GM21825 (cell line): ENCODE measurements around the gene RETREG3.
"Not testable (repeated sequence)": the region's sequence is repeated elsewhere in the genome, so short reads cannot be mapped to it uniquely, and the experiment has no call there.

Experiments used
- ATAC-seq: cut with Tn5 transposase; IDR thresholded peaks from one replicate; pipeline ENCODE4 v1.9.1; 2021; ENCODE audit warnings: mild to moderate bottlenecking, moderate library complexity; ENCODE audit not compliant: unreplicated experiment

Gene RETREG3

GRCh38 chr17:42574463-42574862 is 34.7 kb downstream of the RETREG3 start:
- no peak for ATAC-seq

DNA sequence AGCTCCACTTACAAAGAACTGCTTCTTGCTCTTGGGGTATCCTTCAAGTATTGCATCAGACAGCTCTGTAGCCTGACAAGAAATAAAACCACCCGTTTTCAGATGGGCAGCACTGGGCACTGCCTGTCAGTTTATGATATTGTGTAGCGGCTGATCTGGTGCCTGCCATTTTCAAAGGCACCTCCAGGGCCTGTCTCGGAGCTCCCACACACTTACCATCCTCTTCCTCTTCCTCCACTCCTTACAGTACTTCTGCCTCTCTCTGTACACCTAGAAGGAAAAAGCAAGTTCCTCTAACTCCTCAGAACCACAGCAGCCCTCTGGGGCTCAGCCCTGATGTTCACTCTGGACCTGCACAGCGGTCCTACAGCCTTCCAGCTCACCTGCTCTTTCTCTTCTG is 36.1 kb downstream of the RETREG3 start:
- no peak for ATAC-seq

DNA sequence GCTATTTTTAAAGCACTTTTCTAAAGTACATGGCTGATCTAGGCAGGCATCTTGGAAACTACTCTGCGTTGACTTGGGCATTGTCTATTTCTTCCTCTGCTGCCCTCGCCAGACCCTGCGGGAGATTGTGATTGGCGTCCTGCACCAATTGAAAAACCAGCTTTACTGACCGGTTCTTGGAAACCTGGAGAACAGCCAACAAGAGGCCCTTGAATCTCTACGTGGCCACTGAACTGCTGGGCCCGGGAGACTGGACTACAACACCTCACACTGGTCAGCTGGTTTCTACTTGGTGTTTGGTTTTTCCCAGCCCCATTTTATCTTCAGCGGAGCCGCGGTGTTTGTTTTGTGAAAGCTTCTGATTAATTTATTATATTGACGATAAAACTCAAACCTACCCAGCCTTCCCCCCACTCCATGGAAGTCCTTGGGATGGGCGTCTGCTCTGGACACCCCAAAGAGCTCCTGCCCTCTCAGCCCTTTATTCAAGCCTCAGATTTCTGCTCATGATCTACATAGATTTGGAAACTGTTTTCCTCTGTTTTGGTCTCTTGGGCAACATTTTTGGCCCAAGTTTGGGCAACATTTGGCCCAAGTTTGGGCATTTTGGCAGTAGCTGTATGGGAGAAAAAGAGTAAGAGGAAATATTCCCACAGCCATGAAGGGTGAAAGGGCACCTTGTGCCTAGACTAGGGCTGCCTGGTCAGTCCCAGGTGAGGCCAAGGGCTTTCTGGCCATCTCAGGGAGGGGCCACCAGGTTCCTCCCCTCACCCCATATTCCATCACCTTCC is 37.5 kb downstream of the RETREG3 start:
- ATAC-seq: no peak

GRCh38 chr17:42568341-42569111 is 40.6 kb downstream of the RETREG3 start:
- no peak for ATAC-seq

DNA sequence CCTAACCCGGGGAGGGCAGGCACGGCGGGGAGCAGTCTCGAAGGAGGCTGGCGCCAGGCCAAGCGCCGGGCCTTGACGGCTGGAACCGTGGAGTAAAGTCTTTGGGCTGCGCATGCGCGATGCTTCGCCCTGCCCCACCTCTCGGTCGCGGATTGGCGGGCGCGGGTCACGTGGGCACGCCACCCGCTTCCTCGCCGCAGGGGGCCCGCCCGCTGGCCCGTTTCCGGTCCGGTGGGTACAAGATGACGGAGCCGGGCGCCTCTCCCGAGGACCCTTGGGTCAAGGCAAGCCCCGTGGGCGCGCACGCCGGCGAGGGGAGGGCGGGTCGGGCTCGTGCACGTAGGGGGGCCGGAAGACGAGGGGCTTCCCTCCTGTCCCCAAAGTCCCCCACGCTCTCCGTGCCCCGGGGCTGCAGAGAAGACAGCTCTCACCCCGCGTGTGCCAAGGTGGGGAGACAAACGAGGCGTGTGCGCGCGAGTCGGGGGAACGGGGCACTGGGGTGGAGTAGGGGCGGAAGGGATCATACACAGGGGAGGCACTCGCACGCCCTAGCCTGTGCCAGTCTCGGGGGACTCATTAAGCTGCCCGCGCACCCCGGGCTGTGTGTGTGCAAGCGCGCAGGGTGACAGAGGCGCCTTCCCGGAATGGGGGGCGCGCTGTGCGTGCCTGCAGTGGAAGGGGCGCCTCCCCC is 42.1 kb downstream of the RETREG3 start, which contains the start of gene MLX:
MLX (plus strand) TSS at position 218 of the 691 bp plus-strand sequence; CDS start at position 243, 25 bp downstream.
- ATAC-seq: no peak

DNA sequence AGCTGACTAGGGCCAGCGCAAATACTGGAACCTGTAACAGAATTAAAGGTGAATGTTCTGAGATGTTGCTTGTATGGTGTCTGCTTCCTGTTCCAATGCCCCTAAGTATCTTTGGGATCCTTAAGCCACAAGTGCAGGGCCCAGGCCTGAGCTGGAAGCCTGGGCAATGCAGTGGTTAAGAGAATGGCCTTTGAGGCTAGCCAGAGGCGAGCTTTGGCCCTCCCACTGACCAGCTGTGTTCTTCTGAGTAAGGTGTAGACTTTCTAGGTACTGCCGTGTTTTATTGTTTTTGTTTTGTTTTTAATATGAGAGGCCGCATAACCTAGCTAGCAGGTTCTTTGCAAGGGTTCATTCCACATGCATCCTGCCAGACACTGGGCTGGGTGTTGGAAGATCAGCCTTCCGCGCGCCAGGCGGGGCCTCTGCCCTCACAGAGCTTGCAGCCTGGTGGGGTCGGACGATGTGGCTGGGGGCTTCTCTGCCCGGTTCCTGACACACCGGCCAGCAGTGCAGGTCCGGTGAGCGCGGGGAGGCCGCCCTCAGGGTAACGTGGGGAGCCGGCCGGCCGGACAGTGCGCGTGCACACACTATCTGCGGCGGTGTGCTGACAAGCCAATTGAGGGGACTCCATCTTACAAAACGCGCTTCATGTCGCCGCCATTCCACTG is 42.8 kb downstream of the RETREG3 start:
- ATAC-seq: no peak

GRCh38 chr17:42565523-42566214 is 43.5 kb downstream of the RETREG3 start:
- no peak for ATAC-seq

DNA sequence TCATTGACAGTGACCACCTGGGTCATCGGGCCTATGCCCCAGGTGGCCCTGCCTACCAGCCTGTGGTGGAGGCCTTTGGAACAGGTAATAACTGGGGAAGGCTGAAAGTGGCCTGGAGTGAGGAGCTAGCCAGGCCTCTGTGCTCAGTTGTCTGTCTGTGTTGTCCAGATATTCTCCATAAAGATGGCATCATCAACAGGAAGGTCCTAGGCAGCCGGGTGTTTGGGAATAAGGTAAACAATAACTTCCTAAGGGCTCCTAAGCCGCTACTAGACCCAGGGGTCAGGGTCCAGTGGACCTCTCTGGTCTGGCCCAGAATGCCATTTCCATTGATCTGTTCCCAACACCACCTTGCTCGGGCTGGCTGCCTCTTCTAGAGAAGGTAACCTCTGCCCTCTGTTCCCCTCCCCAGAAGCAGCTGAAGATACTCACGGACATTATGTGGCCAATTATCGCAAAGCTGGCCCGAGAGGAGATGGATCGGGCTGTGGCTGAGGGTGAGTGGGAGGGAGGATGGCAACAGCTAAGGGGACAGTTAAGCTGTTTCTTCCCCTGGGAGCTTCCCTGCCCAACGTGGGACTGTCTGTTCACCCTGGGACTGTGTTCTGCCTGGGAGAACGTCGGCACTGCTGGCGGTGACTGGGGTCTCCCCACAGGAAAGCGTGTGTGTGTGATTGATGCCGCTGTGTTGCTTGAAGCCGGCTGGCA is 44.2 kb downstream of the RETREG3 start:
- no peak for ATAC-seq

- no peak for ATAC-seq
Measured at GRCh38 chr17:42563950-42564349, 45.2 kb downstream of the RETREG3 start.

DNA sequence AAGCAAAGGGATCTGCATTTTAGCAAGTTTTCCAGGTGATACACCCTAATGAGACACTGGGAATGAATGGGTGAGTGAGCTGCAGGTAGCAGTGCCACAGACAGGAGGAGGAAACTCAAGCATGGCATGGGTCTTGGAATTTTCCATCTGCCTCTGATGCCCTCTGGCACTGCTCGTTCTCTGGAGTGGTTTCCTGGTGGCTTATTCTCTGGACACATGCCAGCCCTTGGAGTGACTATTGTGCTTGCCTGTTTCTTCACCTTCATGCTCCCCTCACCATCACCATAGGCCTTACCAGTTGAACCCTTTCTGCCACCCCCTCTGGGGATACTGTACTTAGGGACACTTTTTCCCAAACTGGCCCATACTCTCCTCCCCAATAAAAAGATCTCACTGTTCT is 45.6 kb downstream of the RETREG3 start:
- ATAC-seq: no peak

DNA sequence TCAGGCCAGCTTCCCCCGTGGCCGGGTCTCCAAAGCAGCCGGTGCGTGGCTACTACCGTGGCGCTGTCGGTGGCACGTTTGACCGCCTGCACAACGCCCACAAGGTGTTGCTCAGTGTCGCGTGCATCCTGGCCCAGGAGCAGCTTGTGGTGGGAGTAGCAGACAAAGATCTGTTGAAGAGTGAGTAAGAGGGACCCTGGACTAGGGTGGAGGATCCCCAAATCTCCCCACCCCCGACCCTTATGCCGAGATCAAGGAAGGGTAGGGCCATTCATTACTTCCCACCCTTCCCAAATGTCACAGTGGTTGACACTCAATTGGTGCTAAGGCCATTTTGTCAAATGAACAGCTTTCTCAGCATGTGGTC is 46.0 kb downstream of the RETREG3 start:
- ATAC-seq: no peak

DNA sequence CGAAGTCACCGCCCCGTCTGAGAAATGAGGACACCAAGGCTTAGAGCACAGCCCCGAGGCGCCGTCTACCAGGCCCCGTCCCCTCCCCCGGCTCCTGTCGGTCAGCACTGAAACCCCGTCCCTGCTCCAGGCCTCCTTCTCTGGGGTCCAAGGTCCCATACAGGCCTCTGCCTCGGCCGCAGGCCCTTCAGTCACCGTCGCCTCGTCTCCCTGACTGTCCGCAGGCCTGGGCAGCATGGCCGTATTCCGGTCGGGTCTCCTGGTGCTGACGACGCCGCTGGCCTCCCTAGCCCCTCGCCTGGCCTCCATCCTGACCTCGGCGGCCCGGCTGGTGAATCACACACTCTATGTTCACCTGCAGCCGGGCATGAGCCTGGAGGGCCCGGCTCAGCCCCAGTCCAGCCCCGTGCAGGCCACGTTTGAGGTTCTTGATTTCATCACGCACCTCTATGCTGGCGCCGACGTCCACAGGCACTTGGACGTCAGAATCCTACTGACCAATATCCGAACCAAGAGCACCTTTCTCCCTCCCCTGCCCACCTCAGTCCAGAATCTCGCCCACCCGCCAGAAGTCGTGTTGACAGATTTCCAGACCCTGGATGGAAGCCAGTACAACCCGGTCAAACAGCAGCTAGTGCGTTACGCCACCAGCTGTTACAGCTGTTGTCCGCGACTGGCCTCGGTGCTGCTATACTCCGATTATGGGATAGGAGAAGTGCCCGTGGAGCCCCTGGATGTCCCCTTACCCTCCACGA is 46.6 kb downstream of the RETREG3 start:
- no peak for ATAC-seq

DNA sequence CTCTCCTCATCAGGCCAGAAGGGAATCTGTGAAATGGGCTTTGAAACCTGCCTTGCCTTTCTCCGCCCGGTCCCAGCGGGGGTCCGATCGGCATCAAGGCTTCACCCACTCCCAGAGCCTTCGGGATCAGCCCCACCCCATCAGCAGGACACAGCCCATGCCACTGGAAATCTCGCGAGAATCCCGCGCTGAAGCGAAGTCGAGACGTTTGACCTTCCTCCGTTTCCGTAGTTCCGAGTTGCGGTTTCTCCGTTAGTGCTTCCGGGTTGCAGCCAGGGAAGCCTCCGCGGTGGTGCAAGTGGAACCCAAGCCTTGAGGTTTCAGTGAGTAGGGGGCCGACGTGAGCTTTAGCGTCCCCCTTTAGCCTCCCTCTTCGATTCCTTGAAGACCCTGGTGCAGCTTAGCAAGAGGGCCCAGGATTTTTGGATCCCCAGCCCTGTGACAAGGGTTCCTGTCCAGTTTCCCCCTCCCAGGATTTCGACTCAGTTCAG is 47.2 kb downstream of the RETREG3 start, which contains the start of gene COASY:
COASY (plus strand) TSS at position 252 of the 491 bp plus-strand sequence. CDS start 475 bp downstream, outside the sequence.
- peak; percentile 43 for ATAC-seq

- no peak for ATAC-seq
Measured at GRCh38 chr17:42560246-42560645, 48.9 kb downstream of the RETREG3 start.

GRCh38 chr17:42559075-42559474 is 50.1 kb downstream of the RETREG3 start:
- ATAC-seq: no peak

- ATAC-seq: not testable (repeated sequence)
Measured at GRCh38 chr17:42555961-42556617, 53.1 kb downstream of the RETREG3 start.

DNA sequence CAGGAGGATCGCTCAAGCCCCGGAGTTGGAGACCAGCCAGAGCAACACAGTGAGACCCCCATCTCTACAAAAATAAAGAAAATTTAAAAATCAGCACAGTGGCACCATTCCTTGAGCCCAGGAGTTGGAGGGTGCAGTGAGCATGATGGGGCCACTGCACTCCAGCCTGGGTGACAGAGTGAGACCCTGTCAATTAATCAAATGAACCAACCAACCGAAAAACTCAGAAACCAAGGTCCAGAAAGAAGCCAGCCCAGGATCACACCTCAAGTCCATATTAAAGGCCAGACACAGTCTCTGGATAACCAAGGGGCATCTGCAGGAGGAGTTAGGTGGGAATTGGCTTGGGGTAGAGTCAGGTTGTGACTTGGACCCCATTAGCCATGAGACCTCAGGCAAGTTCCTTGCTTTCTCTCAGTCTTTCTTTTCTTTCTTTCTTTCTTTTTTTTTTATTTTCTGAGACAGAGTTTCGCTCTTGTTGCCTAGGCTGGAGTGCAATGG is 54.0 kb downstream of the RETREG3 start:
- no peak for ATAC-seq
